Measurements from ENCODE around the gene HSPB6.

The HSPB6 gene

GRCh38 chr19:35780717-35781116 is 23.9 kb upstream of the HSPB6 start:
- Histone ChIP-seq H3K36me3 (ENCODE audit: insufficient read depth, low read length) (peaks cover 22% of the 10 kb centered on the region; the same call in 1 of the 2 replicates), H3K9me3 (ENCODE audit: insufficient read depth, low read depth, low read length) (no peaks in the 10 kb centered on the region), H2AFZ (ENCODE audit: low read length) (no peak overlapping the region), H3K27me3 (ENCODE audit: insufficient read depth, low read length, poor library complexity, severe bottlenecking) (no peaks in the 10 kb centered on the region), H3F3A (ENCODE audit: low read depth) (no peaks in the 10 kb centered on the region), H3K9ac (ENCODE audit: low read depth, low read length, poor library complexity, severe bottlenecking) (no peak overlapping the region), H3K79me2 (ENCODE audit: insufficient read depth, low read length) (peaks cover 38% of the 10 kb centered on the region), H3K4me2 (ENCODE audit: low read depth, low read length, poor library complexity, severe bottlenecking) (no peak overlapping the region), H3K4me3 (ENCODE audit: low read length, poor library complexity, severe bottlenecking) (no peak overlapping the region), H3K4me1 (ENCODE audit: insufficient read depth, low read length, poor library complexity, severe bottlenecking) (peaks cover 23% of the 10 kb centered on the region), H3K9me2 (replicated peaks; ENCODE audit: low read depth, low read length) (no peaks in the 10 kb centered on the region), H4K20me1 (ENCODE audit: insufficient read depth, low read length, poor library complexity, severe bottlenecking) (peaks cover 11% of the 10 kb centered on the region)
- no peak for TF ChIP-seq CTCF (conservative IDR thresholded peaks at IDR 0.05; ENCODE audit: low read length)
- no peak for TF ChIP-seq EZH2phosphoT487 (IDR thresholded peaks at IDR 0.05; ENCODE audit: borderline replicate concordance)

GRCh38 chr19:35780058-35780457 is 23.2 kb upstream of the HSPB6 start:
- no peak overlapping the region for H3K4me2 ChIP-seq (ENCODE audit: low read depth, low read length, poor library complexity, severe bottlenecking)
- H3K27me3 ChIP-seq (ENCODE audit: insufficient read depth, low read length, poor library complexity, severe bottlenecking): no peaks in the 10 kb centered on the region
- peaks cover 39% of the 10 kb centered on the region for H3K79me2 ChIP-seq (ENCODE audit: insufficient read depth, low read length)
- H3K9ac ChIP-seq (ENCODE audit: low read depth, low read length, poor library complexity, severe bottlenecking): no peak overlapping the region
- TF ChIP-seq CTCF (conservative IDR thresholded peaks at IDR 0.05; ENCODE audit: low read length) (no peak), EZH2phosphoT487 (IDR thresholded peaks at IDR 0.05; ENCODE audit: borderline replicate concordance) (no peak)
- H3K9me2 ChIP-seq (replicated peaks; ENCODE audit: low read depth, low read length): no peaks in the 10 kb centered on the region
- no peak overlapping the region for H2AFZ ChIP-seq (ENCODE audit: low read length)
- peaks cover 23% of the 10 kb centered on the region for H3K4me1 ChIP-seq (ENCODE audit: insufficient read depth, low read length, poor library complexity, severe bottlenecking)
- H3K36me3 ChIP-seq (ENCODE audit: insufficient read depth, low read length): peaks cover 22% of the 10 kb centered on the region; the same call in 1 of the 2 replicates
- no peak overlapping the region for H3K4me3 ChIP-seq (ENCODE audit: low read length, poor library complexity, severe bottlenecking)
- no peaks in the 10 kb centered on the region for H3F3A ChIP-seq (ENCODE audit: low read depth)
- H4K20me1 ChIP-seq (ENCODE audit: insufficient read depth, low read length, poor library complexity, severe bottlenecking): peaks cover 11% of the 10 kb centered on the region
- no peaks in the 10 kb centered on the region for H3K9me3 ChIP-seq (ENCODE audit: insufficient read depth, low read depth, low read length)

GRCh38 chr19:35779033-35779432 is 22.2 kb upstream of the HSPB6 start:
- Histone ChIP-seq H3K4me1 (ENCODE audit: insufficient read depth, low read length, poor library complexity, severe bottlenecking) (peaks cover 28% of the 10 kb centered on the region), H3F3A (ENCODE audit: low read depth) (no peaks in the 10 kb centered on the region), H3K4me3 (ENCODE audit: low read length, poor library complexity, severe bottlenecking) (no peak overlapping the region), H4K20me1 (ENCODE audit: insufficient read depth, low read length, poor library complexity, severe bottlenecking) (peaks cover 11% of the 10 kb centered on the region), H3K36me3 (ENCODE audit: insufficient read depth, low read length) (peaks cover 22% of the 10 kb centered on the region; the same call in 1 of the 2 replicates), H3K27me3 (ENCODE audit: insufficient read depth, low read length, poor library complexity, severe bottlenecking) (no peaks in the 10 kb centered on the region), H3K4me2 (ENCODE audit: low read depth, low read length, poor library complexity, severe bottlenecking) (peak overlapping the region; percentile 95), H2AFZ (ENCODE audit: low read length) (no peak overlapping the region), H3K9me3 (ENCODE audit: insufficient read depth, low read depth, low read length) (no peaks in the 10 kb centered on the region), H3K79me2 (ENCODE audit: insufficient read depth, low read length) (peaks cover 39% of the 10 kb centered on the region), H3K9me2 (replicated peaks; ENCODE audit: low read depth, low read length) (no peaks in the 10 kb centered on the region), H3K9ac (ENCODE audit: low read depth, low read length, poor library complexity, severe bottlenecking) (peak overlapping the region; percentile 4)
- TF ChIP-seq EZH2phosphoT487 (IDR thresholded peaks at IDR 0.05; ENCODE audit: borderline replicate concordance): no peak
- no peak for TF ChIP-seq CTCF (conservative IDR thresholded peaks at IDR 0.05; ENCODE audit: low read length)
